Measurements from ENCODE around the gene SCLY. TPM values are rescaled to one million over a fixed set of nuclear protein-coding genes. Genes with fewer than 3 reads are reported as not detected.
A peak's percentile ranks its signal among the peaks of the same experiment; 100 is the strongest.

Gene SCLY
- total RNA-seq, 3 donors from 2014 or later = 11.2 to 19.8 (median 19.5) TPM

- DNase-seq (peak in 2 of 3 donors; percentile 15 to 32), ATAC-seq (no peak)
These were observed 73.6 kb downstream of the SCLY start for GRCh38 chr2:238134393-238134785.

GRCh38 chr2:238135601-238136150, 74.9 kb downstream of the SCLY start:
- ATAC-seq (no peak), DNase-seq (peak in 2 of 3 donors; percentile 7 to 23)
- intact Hi-C loops (cut with DNase I, micrococcal nuclease) = no loop called here

More at GRCh38 chr2:238134393-238134785, 73.6 kb downstream of the SCLY start:
- TF ChIP-seq CTCF (IDR thresholded peaks at IDR 0.05) = no peak
- H3K4me3 ChIP-seq = no peak overlapping the region
- intact Hi-C loops (cut with DNase I, micrococcal nuclease) = no loop called here
- no peaks in the 10 kb centered on the region for H3K9me3 ChIP-seq
- no peaks in the 10 kb centered on the region for H3K36me3 ChIP-seq (ENCODE audit: low read depth)
- H3K4me1 ChIP-seq (ENCODE audit: low read depth) = peaks cover 2% of the 10 kb centered on the region

GRCh38 chr2:238136820-238137537, 76.2 kb downstream of the SCLY start:
- no peaks in the 10 kb centered on the region for H3K9me3 ChIP-seq
- intact Hi-C loops (cut with DNase I, micrococcal nuclease) = no loop called here
- TF ChIP-seq CTCF (IDR thresholded peaks at IDR 0.05) = no peak
- H3K4me3 ChIP-seq = no peak overlapping the region
- peaks cover 9% of the 10 kb centered on the region for H3K4me1 ChIP-seq (ENCODE audit: low read depth)
- ATAC-seq (peak; percentile 28), DNase-seq (peak in 1 of 3 donors; percentile 66)
- H3K36me3 ChIP-seq (ENCODE audit: low read depth) = no peaks in the 10 kb centered on the region

More at GRCh38 chr2:238135601-238136150, 74.9 kb downstream of the SCLY start:
- Histone ChIP-seq H3K36me3 (ENCODE audit: low read depth) (no peaks in the 10 kb centered on the region), H3K4me3 (no peak overlapping the region), H3K4me1 (ENCODE audit: low read depth) (peaks cover 2% of the 10 kb centered on the region), H3K9me3 (no peaks in the 10 kb centered on the region)
- TF ChIP-seq CTCF (IDR thresholded peaks at IDR 0.05) = no peak

- intact Hi-C loops (cut with DNase I, micrococcal nuclease) = no loop called here
- peak in 1 of 3 donors; percentile 10 for DNase-seq
- H3K36me3 ChIP-seq (ENCODE audit: low read depth) = no peaks in the 10 kb centered on the region
- no peak for ATAC-seq
- peaks cover 16% of the 10 kb centered on the region for H3K4me1 ChIP-seq (ENCODE audit: low read depth)
- no peaks in the 10 kb centered on the region for H3K9me3 ChIP-seq
- H3K4me3 ChIP-seq = no peak overlapping the region
- no peak for TF ChIP-seq CTCF (IDR thresholded peaks at IDR 0.05)
These were observed 77.1 kb downstream of the SCLY start for GRCh38 chr2:238137885-238138284.

GRCh38 chr2:238138331-238139195, 77.8 kb downstream of the SCLY start, which contains the start of gene KLHL30:
Gene KLHL30 (plus strand): TSS chr2:238138668. CDS start chr2:238140755, 2,087 bp downstream.
- Histone ChIP-seq H3K4me3 (no peak within 1 kb of the TSS), H3K36me3 (ENCODE audit: low read depth) (no peaks in the 10 kb centered on the region), H3K4me1 (ENCODE audit: low read depth) (peaks cover 18% of the 10 kb centered on the region), H3K9me3 (no peaks in the 10 kb centered on the region)
- intact Hi-C loops (cut with DNase I, micrococcal nuclease) = no loop called here
- no peak for TF ChIP-seq CTCF (IDR thresholded peaks at IDR 0.05)
- DNase-seq (no peak), ATAC-seq (no peak)
